GM21528 (cell line): ENCODE measurements around the gene CDCA3.

Experiments used
- ATAC-seq: cut with Tn5 transposase; IDR thresholded peaks from one replicate; pipeline ENCODE4 v1.9.1; 2021; ENCODE audit warnings: mild to moderate bottlenecking, moderate library complexity; ENCODE audit not compliant: unreplicated experiment, low FRiP score

The CDCA3 gene

GRCh38 chr12:6834873-6835272 is 16.2 kb downstream of the CDCA3 start:
- ATAC-seq: no peak

GRCh38 chr12:6834254-6834653 is 16.8 kb downstream of the CDCA3 start:
- no peak for ATAC-seq

- ATAC-seq: no peak
These were observed 17.7 kb downstream of the CDCA3 start for GRCh38 chr12:6833189-6833890.

- no peak for ATAC-seq
These were observed 19.0 kb downstream of the CDCA3 start for GRCh38 chr12:6832125-6832524.

DNA sequence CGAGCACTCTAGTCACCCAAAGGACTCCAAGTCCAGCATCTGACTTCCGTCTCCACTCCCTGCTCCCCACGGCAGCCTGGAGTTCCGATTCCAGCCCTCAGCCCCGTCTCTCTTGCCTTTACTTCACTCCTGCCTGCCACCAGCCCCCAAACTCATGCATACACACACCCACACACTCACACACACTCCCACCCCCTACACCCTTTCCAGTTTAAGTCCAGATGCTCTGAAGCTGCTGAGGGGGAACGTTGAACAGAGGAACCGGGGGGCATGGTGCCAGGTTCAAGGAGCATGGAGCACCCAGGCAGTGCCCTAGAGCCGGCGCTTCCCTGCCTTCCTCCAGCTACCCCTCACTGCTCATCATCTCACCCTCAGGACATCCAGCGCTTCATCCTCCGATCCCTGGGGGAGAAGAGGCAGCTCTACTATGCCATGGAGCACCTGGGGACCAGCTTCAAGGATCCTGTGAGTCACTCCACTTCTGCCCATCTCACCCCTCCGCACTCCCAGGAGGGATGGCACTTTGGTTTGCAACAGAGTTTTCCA is 19.6 kb downstream of the CDCA3 start:
- no peak for ATAC-seq

- ATAC-seq: no peak
These were observed 20.1 kb downstream of the CDCA3 start for GRCh38 chr12:6830999-6831398.

- ATAC-seq: no peak
These were observed 20.7 kb downstream of the CDCA3 start for GRCh38 chr12:6830286-6830890.

DNA sequence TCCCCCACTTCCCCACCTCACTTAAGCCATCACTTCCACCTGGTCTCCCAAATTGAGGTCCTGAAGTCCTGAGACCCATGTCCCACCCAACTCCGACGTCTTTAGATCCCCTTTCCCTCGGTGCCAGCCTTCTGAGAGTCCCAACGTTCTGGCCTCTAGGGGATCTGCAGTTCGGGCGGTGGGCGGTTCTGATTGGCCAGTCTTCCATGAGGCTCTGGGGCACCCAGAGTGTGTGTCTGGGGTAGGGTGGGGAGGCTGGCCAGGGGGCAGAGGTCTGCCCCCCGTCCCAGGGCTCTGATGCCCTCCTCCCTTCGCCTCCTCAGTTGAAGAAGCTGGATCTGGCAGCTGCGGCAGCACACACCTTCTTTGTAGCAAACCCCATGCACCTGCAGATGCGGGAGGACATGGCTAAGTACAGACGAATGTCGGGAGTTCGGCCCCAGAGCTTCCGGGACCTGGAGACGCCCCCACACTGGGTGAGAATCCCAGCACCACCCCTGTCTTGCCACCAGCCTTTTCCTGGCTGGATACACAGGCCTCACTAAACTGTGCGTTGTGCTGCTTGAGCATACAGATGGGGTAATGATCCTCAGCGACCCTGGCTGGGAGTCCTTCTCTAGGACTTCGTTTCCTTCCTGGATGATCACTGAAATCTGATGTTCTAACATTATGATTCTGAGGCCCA is 21.4 kb downstream of the CDCA3 start:
- ATAC-seq: no peak

- no peak for ATAC-seq
These were observed 22.1 kb downstream of the CDCA3 start for GRCh38 chr12:6828781-6829535.

GRCh38 chr12:6827982-6828780 is 22.9 kb downstream of the CDCA3 start, which contains the start of gene P3H3:
Gene P3H3, plus strand, starts transcription at chr12:6828407. Its CDS starts 34 bp downstream, at chr12:6828441.
- ATAC-seq: no peak

DNA sequence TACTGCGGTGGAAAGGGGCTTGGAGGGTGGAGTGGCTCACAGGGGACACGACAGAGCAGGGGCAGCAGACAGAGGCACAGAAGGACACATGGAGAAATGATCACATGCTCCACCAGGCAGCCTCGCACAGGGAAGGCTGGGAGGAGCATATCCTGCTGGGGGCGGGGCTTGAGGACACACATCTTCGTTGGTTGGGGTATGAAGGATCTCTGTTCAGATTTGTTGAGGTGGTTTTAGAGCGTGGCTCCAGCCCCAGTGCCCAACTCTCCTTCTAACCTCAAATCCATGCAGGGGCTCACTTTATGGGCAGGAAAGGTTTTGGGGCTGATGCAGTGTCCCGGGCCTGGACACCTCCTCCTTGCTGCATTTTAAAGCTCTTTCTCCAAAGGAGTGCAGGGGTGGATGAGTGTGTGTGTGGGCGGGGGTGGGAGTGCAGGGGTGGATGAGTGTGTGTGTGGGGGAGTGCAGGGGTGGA is 23.6 kb downstream of the CDCA3 start:
- no peak for ATAC-seq

DNA sequence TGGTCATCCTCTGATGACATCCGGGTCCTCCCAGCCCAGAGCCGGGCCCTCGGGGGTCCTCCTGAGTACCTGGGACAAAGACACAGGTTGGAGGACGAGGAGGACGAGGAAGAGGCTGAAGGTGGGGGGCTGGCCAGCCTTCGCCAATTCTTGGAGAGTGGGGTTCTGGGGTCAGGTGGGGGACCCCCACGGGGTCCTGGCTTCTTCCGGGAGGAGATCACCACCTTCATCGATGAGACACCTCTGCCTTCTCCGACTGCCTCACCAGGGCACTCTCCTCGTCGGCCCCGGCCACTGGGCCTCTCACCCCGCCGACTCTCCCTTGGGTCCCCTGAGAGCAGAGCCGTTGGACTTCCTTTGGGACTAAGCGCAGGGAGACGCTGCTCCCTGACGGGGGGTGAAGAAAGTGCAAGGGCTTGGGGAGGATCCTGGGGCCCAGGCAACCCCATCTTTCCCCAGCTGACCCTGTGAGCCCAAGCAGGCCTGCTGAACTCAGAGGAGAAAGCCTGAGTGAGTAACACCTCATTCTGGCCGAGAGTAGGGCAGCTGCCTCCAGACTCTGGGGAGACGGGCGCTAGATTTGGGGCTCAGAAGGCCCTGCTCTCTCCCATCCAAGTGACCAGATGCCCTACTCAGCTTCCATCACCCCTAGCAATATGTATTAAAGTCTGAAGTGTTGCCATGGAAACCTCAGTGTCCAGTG is 24.2 kb downstream of the CDCA3 start:
- no peak for ATAC-seq

- ATAC-seq: no peak
These were observed 24.9 kb downstream of the CDCA3 start for GRCh38 chr12:6826125-6826733.

GRCh38 chr12:6825398-6826124 is 25.5 kb downstream of the CDCA3 start:
- ATAC-seq: no peak

GRCh38 chr12:6824901-6825381 is 26.1 kb downstream of the CDCA3 start:
- no peak for ATAC-seq

DNA sequence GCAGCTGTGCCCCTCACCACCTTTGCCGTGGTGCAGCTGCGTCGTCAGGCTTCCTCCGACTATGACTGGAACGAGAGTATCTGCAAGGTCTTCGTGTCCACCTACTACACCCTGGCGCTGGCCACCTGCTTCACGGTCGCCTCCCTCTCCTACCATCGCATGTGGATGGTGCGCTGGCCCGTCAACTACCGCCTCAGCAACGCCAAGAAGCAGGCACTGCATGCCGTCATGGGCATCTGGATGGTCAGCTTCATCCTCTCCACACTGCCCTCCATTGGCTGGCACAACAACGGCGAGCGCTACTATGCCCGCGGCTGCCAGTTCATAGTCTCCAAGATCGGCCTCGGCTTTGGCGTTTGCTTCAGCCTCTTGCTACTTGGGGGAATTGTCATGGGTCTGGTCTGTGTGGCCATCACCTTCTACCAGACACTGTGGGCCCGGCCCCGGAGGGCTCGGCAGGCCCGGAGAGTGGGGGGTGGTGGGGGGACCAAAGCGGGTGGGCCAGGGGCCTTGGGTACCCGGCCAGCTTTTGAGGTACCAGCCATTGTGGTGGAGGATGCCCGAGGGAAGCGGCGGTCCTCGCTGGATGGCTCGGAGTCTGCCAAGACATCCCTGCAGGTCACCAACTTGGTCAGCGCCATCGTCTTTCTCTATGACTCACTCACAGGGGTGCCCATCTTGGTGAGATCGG is 26.9 kb downstream of the CDCA3 start:
- ATAC-seq: no peak
